GM19025 (cell line): ENCODE measurements around the gene PF4V1.
"Not testable (repeated sequence)": the region's sequence is repeated elsewhere in the genome, so short reads cannot be mapped to it uniquely, and the experiment has no call there.

Source experiments
- ATAC-seq: cut with Tn5 transposase; IDR thresholded peaks from one replicate; pipeline ENCODE4 v1.9.1; 2021; ENCODE audit warnings: mild to moderate bottlenecking, low read depth, moderate library complexity; ENCODE audit not compliant: unreplicated experiment

PF4V1 gene

GRCh38 chr4:73869130-73870055 is 16.3 kb downstream of the PF4V1 start, which contains the start of gene CXCL1:
Gene CXCL1 (plus strand): TSS chr4:73869393. CDS start chr4:73869471, 78 bp downstream.
- no peak for ATAC-seq

GRCh38 chr4:73870260-73870659 is 17.2 kb downstream of the PF4V1 start:
- no peak for ATAC-seq

GRCh38 chr4:73870768-73871167 is 17.7 kb downstream of the PF4V1 start:
- no peak for ATAC-seq

- ATAC-seq, result no peak
Measured at GRCh38 chr4:73871511-73872310, 18.6 kb downstream of the PF4V1 start.

- ATAC-seq, result no peak
Measured at GRCh38 chr4:73872316-73873108, 19.4 kb downstream of the PF4V1 start.

GRCh38 chr4:73874386-73874785 is 21.3 kb downstream of the PF4V1 start:
- ATAC-seq, result no peak

GRCh38 chr4:73875401-73875800 is 22.3 kb downstream of the PF4V1 start:
- ATAC-seq, result no peak

GRCh38 chr4:73883306-73883705 is 30.2 kb downstream of the PF4V1 start:
- ATAC-seq, result no peak

GRCh38 chr4:73885574-73886267 is 32.6 kb downstream of the PF4V1 start:
- no peak for ATAC-seq

GRCh38 chr4:73891326-73891725 is 38.2 kb downstream of the PF4V1 start:
- ATAC-seq, result no peak

GRCh38 chr4:73891739-73892405 is 38.8 kb downstream of the PF4V1 start:
- no peak for ATAC-seq

- no peak for ATAC-seq
Measured at GRCh38 chr4:73892966-73893365, 39.9 kb downstream of the PF4V1 start.

GRCh38 chr4:73894001-73894400 is 40.9 kb downstream of the PF4V1 start:
- ATAC-seq, result no peak

GRCh38 chr4:73895201-73896175 is 42.4 kb downstream of the PF4V1 start:
- ATAC-seq, result no peak

GRCh38 chr4:73896416-73896815 is 43.3 kb downstream of the PF4V1 start:
- ATAC-seq, result no peak

- ATAC-seq, result no peak
Measured at GRCh38 chr4:73897380-73898136, 44.5 kb downstream of the PF4V1 start.

GRCh38 chr4:73899338-73899737 is 46.2 kb downstream of the PF4V1 start:
- ATAC-seq, result not testable (repeated sequence)

- ATAC-seq, result no peak
Measured at GRCh38 chr4:73901031-73901430, 47.9 kb downstream of the PF4V1 start.
